Hematopoietic multipotent progenitor cell (in vitro differentiated cells): ENCODE measurements around the gene FAM180B. TPM values are rescaled to one million over a fixed set of nuclear protein-coding genes. Genes with fewer than 3 reads are reported as not detected.
"Not testable (repeated sequence)": the region's sequence is repeated elsewhere in the genome, so short reads cannot be mapped to it uniquely, and the experiment has no call there.

Experiments
- DNase-seq, 3 donors: peaks; one replicate each; pipeline ENCODE4 v3.0.0-alpha.2; 2011 to 2015; ENCODE audit warnings: low read depth in 2 of 3, low spot score in 2 of 3
- total RNA-seq: library from RNA; depleted of rRNA; stranded (reverse); fragments of >200 nt; gene quantifications from one replicate; pipeline ENCODE4 v1.2.3, GENCODE V29; 2012

The FAM180B gene
- total RNA-seq, 1 donor, result 0.27 TPM

GRCh38 chr11:47593934-47594855 lies 7.7 kb downstream of the FAM180B start, which contains the start of gene C1QTNF4:
C1QTNF4 (minus strand) TSS chr11:47594411; CDS start chr11:47590810, 3,601 bp downstream.
- DNase-seq, result no peak

GRCh38 chr11:47595029-47595428 lies 8.6 kb downstream of the FAM180B start:
- no peak for DNase-seq

GRCh38 chr11:47595967-47596366 lies 9.5 kb downstream of the FAM180B start:
- DNase-seq, result no peak

- DNase-seq, result no peak
Observed at GRCh38 chr11:47599902-47600301, 13.4 kb downstream of the FAM180B start.

- DNase-seq, result no peak
Observed at GRCh38 chr11:47603295-47603694, 16.8 kb downstream of the FAM180B start.

GRCh38 chr11:47605921-47606320 lies 19.4 kb downstream of the FAM180B start:
- DNase-seq, result no peak

- no peak for DNase-seq
Observed at GRCh38 chr11:47606731-47607130, 20.3 kb downstream of the FAM180B start.

GRCh38 chr11:47607380-47607779 lies 20.9 kb downstream of the FAM180B start:
- no peak for DNase-seq

GRCh38 chr11:47609675-47610074 lies 23.2 kb downstream of the FAM180B start:
- DNase-seq, result no peak

GRCh38 chr11:47611348-47611794 lies 24.9 kb downstream of the FAM180B start:
- peak in 2 of 3 donors; percentile 24 to 67 for DNase-seq

GRCh38 chr11:47615249-47615648 lies 28.8 kb downstream of the FAM180B start:
- no peak for DNase-seq

GRCh38 chr11:47616726-47617416 lies 30.4 kb downstream of the FAM180B start:
- DNase-seq, result peak in 2 of 3 donors; percentile 69 to 86

- peak in 2 of 3 donors; percentile 23 to 56 for DNase-seq
Observed at GRCh38 chr11:47617417-47617809, 30.9 kb downstream of the FAM180B start.

- no peak for DNase-seq
Observed at GRCh38 chr11:47620836-47621378, 34.4 kb downstream of the FAM180B start.

- DNase-seq, result no peak
Observed at GRCh38 chr11:47626234-47626633, 39.8 kb downstream of the FAM180B start.

GRCh38 chr11:47628026-47628425 lies 41.5 kb downstream of the FAM180B start:
- no peak for DNase-seq

GRCh38 chr11:47631473-47631872 lies 45.0 kb downstream of the FAM180B start:
- no peak for DNase-seq

GRCh38 chr11:47636331-47636730 lies 49.9 kb downstream of the FAM180B start:
- DNase-seq, result not testable (repeated sequence)
